Keratinocyte (primary cell): ENCODE measurements around the gene ITCH.

Experiments
- CTCF ChIP-seq, 3 experiments: IDR thresholded peaks in 1 of 3; conservative IDR thresholded peaks in 1 of 3; optimal IDR thresholded peaks in 1 of 3; 2 replicates in 2 of 3; 3 replicates in 1 of 3; pipeline versions ENCODE3 to v1.5.1; 2011; ENCODE audit warnings: low read length in 3 of 3, mild to moderate bottlenecking in 3 of 3, moderate library complexity in 2 of 3, control low read depth in 1 of 3, inconsistent platforms in 1 of 3; ENCODE audit not compliant: insufficient read depth in 2 of 3; ENCODE audit errors: extremely low read depth in 1 of 3
- EZH2 ChIP-seq: IDR thresholded peaks from one replicate; pipeline ENCODE4 v1.6.1; 2012; ENCODE audit warnings: inconsistent platforms, mild to moderate bottlenecking, low read length, moderate library complexity

- TF ChIP-seq CTCF (optimal IDR thresholded peaks at IDR 0.05 in 1 of 3, IDR thresholded peaks at IDR 0.05 in 1 of 3, conservative IDR thresholded peaks at IDR 0.05 in 1 of 3; ENCODE audit: extremely low read depth in 1 of 3, insufficient read depth in 2 of 3, low read length in 3 of 3): peak; percentile 53 to 75 (median 57)
- TF ChIP-seq EZH2: no peak
Measured at GRCh38 chr20:34522969-34523871, 160.1 kb downstream of the ITCH start.
